Measurements from ENCODE around the gene WSB1. TPM values are rescaled to one million over a fixed set of nuclear protein-coding genes. Genes with fewer than 3 reads are reported as not detected.

Gene WSB1
- total and polyA plus RNA-seq, 9 of the 15 experiments (the other 6 are each of a cell fraction or from before 2014, with no cell fraction given), result 22.8 to 229 (median 81.1) TPM

DNA sequence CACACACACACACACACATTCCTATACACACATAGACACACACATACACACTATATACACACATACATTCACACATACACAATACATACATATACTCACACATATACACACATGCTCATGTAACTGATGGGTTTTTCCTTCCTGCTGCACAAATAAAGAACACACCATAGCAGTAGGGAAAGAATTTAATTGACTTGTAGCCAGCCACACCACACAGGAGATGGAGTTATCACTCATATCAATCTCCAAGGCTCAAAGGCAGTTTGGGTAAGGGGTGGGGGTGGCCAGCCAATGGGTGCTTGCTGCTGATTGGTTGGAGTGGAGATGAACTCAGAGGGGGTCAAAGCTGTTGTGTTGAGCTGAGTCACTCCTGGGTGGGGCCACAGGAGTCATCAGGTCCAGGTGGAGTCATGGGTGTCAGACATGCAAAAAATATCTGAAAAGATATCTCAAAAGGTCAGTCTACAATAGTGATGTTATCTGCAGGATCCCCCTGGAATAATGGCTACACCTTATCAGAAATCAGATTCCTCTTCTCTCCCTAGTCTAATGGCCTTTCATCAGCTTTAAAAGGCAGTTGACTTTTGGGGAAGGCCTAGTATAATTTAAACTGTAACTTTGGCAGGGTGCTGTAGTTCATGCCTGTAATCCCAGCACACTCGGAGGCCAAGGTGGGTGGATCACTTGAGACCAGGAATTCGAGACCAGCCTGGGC, 46.1 kb downstream of the WSB1 start (continued):
- TF ChIP-seq, protein P1, sequence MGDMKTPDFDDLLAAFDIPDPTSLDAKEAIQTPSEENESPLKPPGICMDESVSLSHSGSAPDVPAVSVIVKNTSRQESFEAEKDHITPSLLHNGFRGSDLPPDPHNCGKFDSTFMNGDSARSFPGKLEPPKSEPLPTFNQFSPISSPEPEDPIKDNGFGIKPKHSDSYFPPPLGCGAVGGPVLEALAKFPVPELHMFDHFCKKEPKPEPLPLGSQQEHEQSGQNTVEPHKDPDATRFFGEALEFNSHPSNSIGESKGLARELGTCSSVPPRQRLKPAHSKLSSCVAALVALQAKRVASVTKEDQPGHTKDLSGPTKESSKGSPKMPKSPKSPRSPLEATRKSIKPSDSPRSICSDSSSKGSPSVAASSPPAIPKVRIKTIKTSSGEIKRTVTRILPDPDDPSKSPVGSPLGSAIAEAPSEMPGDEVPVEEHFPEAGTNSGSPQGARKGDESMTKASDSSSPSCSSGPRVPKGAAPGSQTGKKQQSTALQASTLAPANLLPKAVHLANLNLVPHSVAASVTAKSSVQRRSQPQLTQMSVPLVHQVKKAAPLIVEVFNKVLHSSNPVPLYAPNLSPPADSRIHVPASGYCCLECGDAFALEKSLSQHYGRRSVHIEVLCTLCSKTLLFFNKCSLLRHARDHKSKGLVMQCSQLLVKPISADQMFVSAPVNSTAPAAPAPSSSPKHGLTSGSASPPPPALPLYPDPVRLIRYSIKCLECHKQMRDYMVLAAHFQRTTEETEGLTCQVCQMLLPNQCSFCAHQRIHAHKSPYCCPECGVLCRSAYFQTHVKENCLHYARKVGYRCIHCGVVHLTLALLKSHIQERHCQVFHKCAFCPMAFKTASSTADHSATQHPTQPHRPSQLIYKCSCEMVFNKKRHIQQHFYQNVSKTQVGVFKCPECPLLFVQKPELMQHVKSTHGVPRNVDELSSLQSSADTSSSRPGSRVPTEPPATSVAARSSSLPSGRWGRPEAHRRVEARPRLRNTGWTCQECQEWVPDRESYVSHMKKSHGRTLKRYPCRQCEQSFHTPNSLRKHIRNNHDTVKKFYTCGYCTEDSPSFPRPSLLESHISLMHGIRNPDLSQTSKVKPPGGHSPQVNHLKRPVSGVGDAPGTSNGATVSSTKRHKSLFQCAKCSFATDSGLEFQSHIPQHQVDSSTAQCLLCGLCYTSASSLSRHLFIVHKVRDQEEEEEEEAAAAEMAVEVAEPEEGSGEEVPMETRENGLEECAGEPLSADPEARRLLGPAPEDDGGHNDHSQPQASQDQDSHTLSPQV (IDR thresholded peaks at IDR 0.05), result 0 out of 2 replicates have a peak, but pooled peaks have one; percentile 70
- no peak for TF ChIP-seq NR2C2 (CRISPR knock-in tag; IDR thresholded peaks at IDR 0.05)
- peak; percentile 89 for TF ChIP-seq NR2C2 (tag; IDR thresholded peaks at IDR 0.05)
- TF ChIP-seq EHMT2 (IDR thresholded peaks at IDR 0.05), result peak; percentile 87
- TF ChIP-seq ZNF695 (CRISPR knock-in tag; IDR thresholded peaks at IDR 0.05), result no peak
- peak in 1 of 2 experiments; percentile 20; a peak in 1 of 4 replicates for TF ChIP-seq HDAC1 (IDR thresholded peaks at IDR 0.05)
- no peak for TF ChIP-seq SMAD2 (IDR thresholded peaks at IDR 0.05; ENCODE audit: low read depth, low read length)
- TF ChIP-seq ZEB2 (IDR thresholded peaks at IDR 0.05), result peak; percentile 85
- TF ChIP-seq, protein P2, sequence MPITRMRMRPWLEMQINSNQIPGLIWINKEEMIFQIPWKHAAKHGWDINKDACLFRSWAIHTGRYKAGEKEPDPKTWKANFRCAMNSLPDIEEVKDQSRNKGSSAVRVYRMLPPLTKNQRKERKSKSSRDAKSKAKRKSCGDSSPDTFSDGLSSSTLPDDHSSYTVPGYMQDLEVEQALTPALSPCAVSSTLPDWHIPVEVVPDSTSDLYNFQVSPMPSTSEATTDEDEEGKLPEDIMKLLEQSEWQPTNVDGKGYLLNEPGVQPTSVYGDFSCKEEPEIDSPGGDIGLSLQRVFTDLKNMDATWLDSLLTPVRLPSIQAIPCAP (CRISPR knock-in tag; IDR thresholded peaks at IDR 0.05; ENCODE audit: borderline replicate concordance), result no peak
- no peak for TF ChIP-seq BRCA1 (IDR thresholded peaks at IDR 0.05)
- no peak for TF ChIP-seq BRCA1 (CRISPR knock-in tag; IDR thresholded peaks at IDR 0.05)
- TF ChIP-seq ZNF584 (CRISPR knock-in tag; IDR thresholded peaks at IDR 0.05; ENCODE audit: low read depth), result no peak
- TF ChIP-seq HDGF (IDR thresholded peaks at IDR 0.05), result peak; percentile 96
- TF ChIP-seq FOSL1 (tag; conservative IDR thresholded peaks at IDR 0.05), result peak; percentile 92
- TF ChIP-seq, protein P3, sequence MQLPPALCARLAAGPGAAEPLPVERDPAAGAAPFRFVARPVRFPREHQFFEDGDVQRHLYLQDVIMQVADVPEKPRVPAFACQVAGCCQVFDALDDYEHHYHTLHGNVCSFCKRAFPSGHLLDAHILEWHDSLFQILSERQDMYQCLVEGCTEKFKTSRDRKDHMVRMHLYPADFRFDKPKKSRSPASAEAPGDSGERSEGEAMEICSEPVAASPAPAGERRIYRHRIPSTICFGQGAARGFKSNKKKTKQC (CRISPR knock-in tag; IDR thresholded peaks at IDR 0.05), result no peak
- TF ChIP-seq MYC (IDR thresholded peaks at IDR 0.05; ENCODE audit: low read depth, low read length), result no peak; the same call in 1 of the 2 replicates
- TF ChIP-seq MYC (CRISPR knock-in tag; IDR thresholded peaks at IDR 0.05; ENCODE audit: borderline replicate concordance, low read depth), result no peak
- no peak for TF ChIP-seq HOXB6 (CRISPR knock-in tag; IDR thresholded peaks at IDR 0.05; ENCODE audit: borderline replicate concordance)
